ENCODE results near the gene MAML3.

DNA sequence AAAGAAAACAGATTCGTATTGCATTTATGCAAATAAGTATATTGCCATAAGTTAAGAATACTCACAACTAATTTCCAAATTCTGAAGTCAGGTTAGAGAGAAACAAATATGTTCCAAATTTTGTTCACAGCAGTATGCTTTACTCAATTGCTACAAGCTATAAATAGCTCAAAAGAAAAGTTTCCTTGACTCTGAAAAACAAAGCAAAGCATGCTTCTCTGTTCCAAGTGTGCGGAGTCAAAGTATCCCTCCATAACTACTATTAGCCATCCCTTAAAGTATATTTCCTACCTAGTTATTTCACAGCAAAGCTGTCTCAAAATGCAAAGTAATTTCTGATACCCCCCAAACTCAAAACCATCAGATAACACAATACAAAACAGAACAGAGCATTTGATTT lies 441.1 kb downstream of the MAML3 start:
- TF ChIP-seq, protein P1, sequence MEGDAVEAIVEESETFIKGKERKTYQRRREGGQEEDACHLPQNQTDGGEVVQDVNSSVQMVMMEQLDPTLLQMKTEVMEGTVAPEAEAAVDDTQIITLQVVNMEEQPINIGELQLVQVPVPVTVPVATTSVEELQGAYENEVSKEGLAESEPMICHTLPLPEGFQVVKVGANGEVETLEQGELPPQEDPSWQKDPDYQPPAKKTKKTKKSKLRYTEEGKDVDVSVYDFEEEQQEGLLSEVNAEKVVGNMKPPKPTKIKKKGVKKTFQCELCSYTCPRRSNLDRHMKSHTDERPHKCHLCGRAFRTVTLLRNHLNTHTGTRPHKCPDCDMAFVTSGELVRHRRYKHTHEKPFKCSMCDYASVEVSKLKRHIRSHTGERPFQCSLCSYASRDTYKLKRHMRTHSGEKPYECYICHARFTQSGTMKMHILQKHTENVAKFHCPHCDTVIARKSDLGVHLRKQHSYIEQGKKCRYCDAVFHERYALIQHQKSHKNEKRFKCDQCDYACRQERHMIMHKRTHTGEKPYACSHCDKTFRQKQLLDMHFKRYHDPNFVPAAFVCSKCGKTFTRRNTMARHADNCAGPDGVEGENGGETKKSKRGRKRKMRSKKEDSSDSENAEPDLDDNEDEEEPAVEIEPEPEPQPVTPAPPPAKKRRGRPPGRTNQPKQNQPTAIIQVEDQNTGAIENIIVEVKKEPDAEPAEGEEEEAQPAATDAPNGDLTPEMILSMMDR (IDR thresholded peaks at IDR 0.05), result no peak
- TF ChIP-seq POLR2AphosphoS5 (IDR thresholded peaks at IDR 0.05) (no peak), EP300 (IDR thresholded peaks at IDR 0.05) (no peak)

Data from upper lobe of left lung (tissue), 4 donors.